DND-41 (cell line): ENCODE data around the gene KCTD11.
"Not testable (repeated sequence)": the region's sequence is repeated elsewhere in the genome, so short reads cannot be mapped to it uniquely, and the experiment has no call there.

Experiments
- ATAC-seq: fragments of 200-7000 bp; cut with Tn5 transposase; 3 replicates; pipeline ENCODE4 v1.9.1; 2021; ENCODE audit warnings: low read depth; ENCODE audit not compliant: insufficient read depth
- DNase-seq: peaks from one replicate; pipeline ENCODE4 v3.0.0-alpha.2; 2020
- H2AFZ ChIP-seq: 2 replicates; pipeline ENCODE4 v1.6.0; 2012; ENCODE audit warnings: low read depth, low read length
- H3K27ac ChIP-seq: 2 replicates; pipeline ENCODE4 v1.5.1; 2012; ENCODE audit warnings: low read length, inconsistent platforms
- H3K27me3 ChIP-seq: fragments of 200-600 bp; sonication (generic); 2 replicates; pipeline ENCODE4 v1.6.0; 2012; ENCODE audit warnings: low read length, mild to moderate bottlenecking, inconsistent platforms; ENCODE audit not compliant: insufficient read depth, poor library complexity
- H3K36me3 ChIP-seq: 2 replicates; pipeline ENCODE4 v1.5.1; 2012; ENCODE audit warnings: low read length, inconsistent platforms; ENCODE audit not compliant: insufficient read depth
- H3K4me1 ChIP-seq: 2 replicates; pipeline ENCODE4 v1.5.1; 2012; ENCODE audit warnings: mild to moderate bottlenecking, low read length; ENCODE audit not compliant: insufficient read depth
- H3K4me2 ChIP-seq: 2 replicates; pipeline ENCODE4 v1.6.0; 2012; ENCODE audit warnings: mild to moderate bottlenecking, moderate library complexity, low read length, inconsistent platforms; ENCODE audit not compliant: insufficient read depth
- H3K4me3 ChIP-seq, 2 experiments: fragments of 200-600 bp in 1 of 2; shearing (Covaris generic) in 1 of 2; 2 replicates each; pipeline ENCODE4 v1.5.1; 2012 to 2016; ENCODE audit warnings: inconsistent platforms in 2 of 2, low read length in 2 of 2, mild to moderate bottlenecking in 2 of 2, low read depth in 1 of 2, moderate library complexity in 1 of 2
- H3K79me2 ChIP-seq: 2 replicates; pipeline ENCODE4 v1.6.0; 2012; ENCODE audit warnings: low read length, inconsistent platforms; ENCODE audit not compliant: insufficient read depth
- H3K9ac ChIP-seq: 2 replicates; pipeline ENCODE4 v1.6.0; 2012; ENCODE audit warnings: low read depth, mild to moderate bottlenecking, inconsistent platforms, low read length, moderate library complexity
- H3K9me3 ChIP-seq: 2 replicates; pipeline ENCODE4 v1.5.1; 2012; ENCODE audit warnings: low read length, moderate library complexity, mild to moderate bottlenecking, inconsistent platforms; ENCODE audit not compliant: insufficient read depth, severe bottlenecking
- H4K20me1 ChIP-seq: 2 replicates; pipeline ENCODE4 v1.6.0; 2012; ENCODE audit warnings: low read length; ENCODE audit not compliant: insufficient read depth
- CTCF ChIP-seq: IDR thresholded peaks from 2 replicates; pipeline ENCODE4 v1.5.1; 2012; ENCODE audit warnings: borderline replicate concordance, low read length, moderate library complexity, mild to moderate bottlenecking; ENCODE audit not compliant: poor library complexity, severe bottlenecking; ENCODE audit errors: extremely low read depth
- EZH2 ChIP-seq: IDR thresholded peaks from 3 replicates; pipeline ENCODE4 v1.6.1; 2012; ENCODE audit warnings: borderline replicate concordance, low read depth, mild to moderate bottlenecking, moderate library complexity, low read length, inconsistent platforms; ENCODE audit not compliant: severe bottlenecking

The KCTD11 gene

GRCh38 chr17:7367083-7367482, 15.1 kb downstream of the KCTD11 start:
- H3K79me2 ChIP-seq = no peaks in the 10 kb centered on the region
- no peak overlapping the region for H3K9ac ChIP-seq
- no peak overlapping the region for H3K27ac ChIP-seq
- H3K4me3 ChIP-seq = no peak overlapping the region
- no peak overlapping the region for H2AFZ ChIP-seq
- ATAC-seq (no peak), DNase-seq (no peak)
- no peaks in the 10 kb centered on the region for H3K9me3 ChIP-seq
- no peaks in the 10 kb centered on the region for H3K27me3 ChIP-seq
- H4K20me1 ChIP-seq = no peaks in the 10 kb centered on the region
- H3K4me2 ChIP-seq = no peak overlapping the region
- TF ChIP-seq CTCF = no peak
- no peak for TF ChIP-seq EZH2
- H3K4me1 ChIP-seq = no peaks in the 10 kb centered on the region
- no peaks in the 10 kb centered on the region for H3K36me3 ChIP-seq

GRCh38 chr17:7367918-7368598, 16.1 kb downstream of the KCTD11 start:
- Histone ChIP-seq H3K79me2 (no peaks in the 10 kb centered on the region), H3K27me3 (no peaks in the 10 kb centered on the region), H3K9ac (no peak overlapping the region), H3K4me2 (no peak overlapping the region), H3K27ac (no peak overlapping the region), H3K9me3 (no peaks in the 10 kb centered on the region), H3K36me3 (no peaks in the 10 kb centered on the region), H3K4me3 (no peak overlapping the region), H2AFZ (no peak overlapping the region), H4K20me1 (no peaks in the 10 kb centered on the region), H3K4me1 (no peaks in the 10 kb centered on the region)
- ATAC-seq (no peak), DNase-seq (no peak)
- TF ChIP-seq EZH2 (no peak), CTCF (no peak)

- H2AFZ ChIP-seq, H3K79me2 ChIP-seq, H3K27ac ChIP-seq, H3K4me1 ChIP-seq, ATAC-seq, H3K9ac ChIP-seq, H3K27me3 ChIP-seq, H3K9me3 ChIP-seq, H3K4me2 ChIP-seq, DNase-seq, H4K20me1 ChIP-seq, H3K4me3 ChIP-seq, H3K36me3 ChIP-seq: not testable (repeated sequence)
Observed at GRCh38 chr17:7368599-7368994, 16.6 kb downstream of the KCTD11 start.

- H3K9ac ChIP-seq = no peak overlapping the region
- H3K27me3 ChIP-seq = no peaks in the 10 kb centered on the region
- TF ChIP-seq EZH2 (no peak), CTCF (no peak)
- no peaks in the 10 kb centered on the region for H3K9me3 ChIP-seq
- no peak overlapping the region for H3K4me3 ChIP-seq
- H3K79me2 ChIP-seq = no peaks in the 10 kb centered on the region
- DNase-seq (no peak), ATAC-seq (no peak)
- H2AFZ ChIP-seq = no peak overlapping the region
- no peak overlapping the region for H3K27ac ChIP-seq
- no peaks in the 10 kb centered on the region for H3K36me3 ChIP-seq
- no peak overlapping the region for H3K4me2 ChIP-seq
- no peaks in the 10 kb centered on the region for H3K4me1 ChIP-seq
- H4K20me1 ChIP-seq = no peaks in the 10 kb centered on the region
Observed at GRCh38 chr17:7369825-7370224, 17.9 kb downstream of the KCTD11 start.
